WTC11 (cell line): ENCODE data around the gene AVP. TPM values are rescaled to one million over a fixed set of nuclear protein-coding genes. Genes with fewer than 3 reads are reported as not detected.

Experiments used
- ATAC-seq: fragments of 200-7000 bp; cut with Tn5 transposase; 2 replicates; pipeline ENCODE4 v1.10.0; 2021; ENCODE audit warnings: mild to moderate bottlenecking, moderate library complexity
- CTCF ChIA-PET: fragments of 300-600 bp; sonication (Branson Sonifier 250); formaldehyde crosslinking; loops from one replicate; lab custom pipeline; 2021; ENCODE audit warnings: antibody characterized with exemption; lab: Charles Lee
- POLR2A ChIA-PET: fragments of 350-600 bp; sonication (Branson Sonifier 250); formaldehyde crosslinking; loops from one replicate; lab custom pipeline; 2021; ENCODE audit warnings: antibody characterized with exemption; lab: Charles Lee
- DNase-seq: peaks from one replicate; pipeline ENCODE4 v3.0.0; 2021; ENCODE audit warnings: low spot score
- H3K27ac Mint-ChIP-seq: 2 replicates; pipeline ENCODE4 v1.8.0; 2021; ENCODE audit warnings: mixed read lengths
- H3K27me3 Mint-ChIP-seq: 2 replicates; pipeline ENCODE4 v1.8.0; 2021; ENCODE audit warnings: low read depth, mild to moderate bottlenecking, moderate library complexity, mixed read lengths
- H3K36me3 Mint-ChIP-seq: 2 replicates; pipeline ENCODE4 v1.8.0; 2021; ENCODE audit warnings: mixed read lengths
- H3K4me1 Mint-ChIP-seq: 2 replicates; pipeline ENCODE4 v1.8.0; 2022; ENCODE audit warnings: mixed read lengths
- H3K4me3 Mint-ChIP-seq: 2 replicates; pipeline ENCODE4 v1.8.0; 2021; ENCODE audit warnings: mild to moderate bottlenecking, moderate library complexity, mixed read lengths
- H3K9me3 Mint-ChIP-seq: 2 replicates; pipeline ENCODE4 v1.8.0; 2021; ENCODE audit warnings: mixed read lengths
- CREM ChIP-seq: sonication (generic); formaldehyde crosslinking; IDR thresholded peaks from 2 replicates; pipeline ENCODE4 v1.8.1; 2022; ENCODE audit warnings: mild to moderate bottlenecking, missing genetic modification reagents, moderate library complexity
- EMX1 ChIP-seq: fragments of 250-450 bp; sonication (Bioruptor Pico); IDR thresholded peaks from 2 replicates; pipeline ENCODE4 v1.8.0; 2021; ENCODE audit warnings: mild to moderate bottlenecking
- GRHL2 ChIP-seq: fragments of 250-450 bp; sonication (Bioruptor Pico); IDR thresholded peaks from 2 replicates; pipeline ENCODE4 v1.8.0; 2022; ENCODE audit warnings: mild to moderate bottlenecking, moderate library complexity; ENCODE audit not compliant: insufficient replicate concordance, severe bottlenecking
- HMGA2 ChIP-seq: fragments of 250-450 bp; sonication (Bioruptor Pico); IDR thresholded peaks from 2 replicates; pipeline ENCODE4 v1.4.0; 2021; ENCODE audit warnings: mild to moderate bottlenecking, moderate library complexity
- KAT7 ChIP-seq: sonication (generic); formaldehyde crosslinking; IDR thresholded peaks from 2 replicates; pipeline ENCODE4 v1.8.1; 2023; ENCODE audit warnings: missing genetic modification reagents, mild to moderate bottlenecking, borderline replicate concordance
- MXD4 ChIP-seq: fragments of 250-450 bp; sonication (Bioruptor Pico); IDR thresholded peaks from 2 replicates; pipeline ENCODE4 v1.8.0; 2021; ENCODE audit warnings: mild to moderate bottlenecking, moderate library complexity, borderline replicate concordance
- NFYB ChIP-seq: sonication (generic); formaldehyde crosslinking; conservative IDR thresholded peaks from 2 replicates; pipeline ENCODE4 v1.8.0; 2022; ENCODE audit warnings: low read depth, missing genetic modification reagents
- RORB ChIP-seq: fragments of 250-450 bp; sonication (Bioruptor Pico); IDR thresholded peaks from 2 replicates; pipeline ENCODE4 v1.9.0; 2021; ENCODE audit warnings: mild to moderate bottlenecking
- SMAD4 ChIP-seq: sonication (generic); formaldehyde crosslinking; IDR thresholded peaks from 2 replicates; pipeline ENCODE4 v1.8.0; 2022; ENCODE audit warnings: mild to moderate bottlenecking, missing genetic modification reagents
- SP1 ChIP-seq: sonication (generic); formaldehyde crosslinking; conservative IDR thresholded peaks from 2 replicates; pipeline ENCODE4 v1.8.1; 2022; ENCODE audit warnings: missing genetic modification reagents
- TCF7 ChIP-seq: sonication (generic); formaldehyde crosslinking; IDR thresholded peaks from 2 replicates; pipeline ENCODE4 v1.8.0; 2022; ENCODE audit warnings: mild to moderate bottlenecking, low read depth, missing genetic modification reagents, moderate library complexity
- ZNF138 ChIP-seq: sonication (generic); formaldehyde crosslinking; conservative IDR thresholded peaks from 2 replicates; pipeline ENCODE4 v1.8.1; 2022; ENCODE audit warnings: mild to moderate bottlenecking, moderate library complexity, missing genetic modification reagents
- total RNA-seq: library from RNA; stranded (reverse); gene quantifications from 3 replicates; pipeline ENCODE4 v1.2.3, GENCODE V29; 2021
- TF ChIP-seq, protein P1 (sequence below): sonication (generic); formaldehyde crosslinking; IDR thresholded peaks from 2 replicates; pipeline ENCODE4 v1.8.0; 2022; ENCODE audit warnings: mild to moderate bottlenecking, missing genetic modification reagents
- TF ChIP-seq, protein P2 (sequence below): fragments of 250-450 bp; sonication (Bioruptor Pico); IDR thresholded peaks from 2 replicates; pipeline ENCODE4 v1.8.0; 2021; ENCODE audit warnings: mild to moderate bottlenecking
- TF ChIP-seq, protein P3 (sequence below): fragments of 250-450 bp; sonication (Bioruptor Pico); IDR thresholded peaks from 2 replicates; pipeline ENCODE4 v1.9.0; 2021; ENCODE audit warnings: mild to moderate bottlenecking
- TF ChIP-seq, protein P4 (sequence below): sonication (generic); formaldehyde crosslinking; IDR thresholded peaks from 2 replicates; pipeline ENCODE4 v1.8.1; 2023; ENCODE audit warnings: mild to moderate bottlenecking, missing genetic modification reagents
- TF ChIP-seq, protein P5 (sequence below): sonication (generic); formaldehyde crosslinking; IDR thresholded peaks from 2 replicates; pipeline ENCODE4 v1.8.1; 2023; ENCODE audit warnings: mild to moderate bottlenecking, missing genetic modification reagents, moderate library complexity
- TF ChIP-seq, protein P6 (sequence below): sonication (generic); formaldehyde crosslinking; conservative IDR thresholded peaks from 2 replicates; pipeline ENCODE4 v1.8.1; 2022; ENCODE audit warnings: mild to moderate bottlenecking, missing genetic modification reagents
- TF ChIP-seq, protein P7 (sequence below): sonication (generic); formaldehyde crosslinking; IDR thresholded peaks from 2 replicates; pipeline ENCODE4 v1.8.1; 2023; ENCODE audit warnings: mild to moderate bottlenecking, missing genetic modification reagents, moderate library complexity
- TF ChIP-seq, protein P8 (sequence below): sonication (generic); formaldehyde crosslinking; IDR thresholded peaks from 2 replicates; pipeline ENCODE4 v1.8.0; 2022; ENCODE audit warnings: mild to moderate bottlenecking, missing genetic modification reagents
- TF ChIP-seq, protein P9 (sequence below): fragments of 250-450 bp; sonication (Bioruptor Pico); IDR thresholded peaks from 2 replicates; pipeline ENCODE4 v2.1.2; 2022; ENCODE audit warnings: mild to moderate bottlenecking, moderate library complexity
- TF ChIP-seq, protein P10 (sequence below): sonication (generic); formaldehyde crosslinking; IDR thresholded peaks from 2 replicates; pipeline ENCODE4 v1.8.0; 2022; ENCODE audit warnings: mild to moderate bottlenecking, missing genetic modification reagents

AVP gene
- total RNA-seq, 1 experiment from 2014 or later = 0.50 TPM

DNA sequence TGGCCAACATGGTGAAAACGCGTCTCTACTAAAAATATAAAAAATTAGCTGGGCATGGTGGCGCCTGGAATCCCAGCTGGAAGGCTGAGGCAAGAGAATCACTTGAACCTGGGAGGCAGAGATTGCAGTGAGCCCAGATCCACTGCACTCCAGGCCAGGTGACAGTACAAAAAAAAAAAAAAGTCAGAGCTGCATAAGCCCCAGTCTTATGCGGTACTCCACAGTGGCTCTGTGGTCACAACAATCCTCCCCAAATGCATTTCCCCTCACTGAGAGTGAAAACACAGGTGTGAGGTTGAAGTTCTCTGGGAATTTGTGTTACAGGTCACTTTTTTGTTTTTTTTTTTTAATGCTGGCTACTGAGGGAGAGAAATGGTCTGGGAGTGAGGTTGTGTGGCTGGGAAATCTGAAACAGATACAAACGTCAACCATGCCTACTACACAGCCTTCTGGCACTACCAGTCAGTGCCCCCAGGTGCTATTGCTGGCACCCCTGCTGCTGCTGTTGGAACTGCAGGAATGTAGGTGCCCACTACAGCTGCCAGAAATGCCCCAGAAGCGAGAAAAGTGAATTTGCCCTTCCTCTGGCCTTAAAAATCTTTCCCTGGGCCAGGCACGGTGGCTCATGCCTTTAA lies 33.0 kb downstream of the AVP start:
- ChIA-PET CTCF (interaction anchor here (0.6 to 1.2 kb wide), 3 partner anchors 18 to 384 kb away, joined by 3 to 4 read pairs (median 4); no protein-coding TSS in a partner anchor), POLR2A (no interaction called here)
- no peaks in the 10 kb centered on the region for H3K9me3 Mint-ChIP-seq
- no peaks in the 10 kb centered on the region for H3K27me3 Mint-ChIP-seq
- H3K4me1 Mint-ChIP-seq = peaks cover 6% of the 10 kb centered on the region
- no peak overlapping the region for H3K4me3 Mint-ChIP-seq
- H3K27ac Mint-ChIP-seq = no peak overlapping the region
- DNase-seq (no peak), ATAC-seq (no peak)
- peaks cover 26% of the 10 kb centered on the region for H3K36me3 Mint-ChIP-seq
- no peak for TF ChIP-seq RORB (CRISPR knock-in tag)
- TF ChIP-seq CREM (CRISPR knock-in tag) = no peak
- TF ChIP-seq EMX1 (CRISPR knock-in tag) = no peak
- TF ChIP-seq SMAD4 (CRISPR knock-in tag) = no peak
- TF ChIP-seq, protein P1, sequence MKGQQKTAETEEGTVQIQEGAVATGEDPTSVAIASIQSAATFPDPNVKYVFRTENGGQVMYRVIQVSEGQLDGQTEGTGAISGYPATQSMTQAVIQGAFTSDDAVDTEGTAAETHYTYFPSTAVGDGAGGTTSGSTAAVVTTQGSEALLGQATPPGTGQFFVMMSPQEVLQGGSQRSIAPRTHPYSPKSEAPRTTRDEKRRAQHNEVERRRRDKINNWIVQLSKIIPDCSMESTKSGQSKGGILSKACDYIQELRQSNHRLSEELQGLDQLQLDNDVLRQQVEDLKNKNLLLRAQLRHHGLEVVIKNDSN (CRISPR knock-in tag) = no peak
- TF ChIP-seq KAT7 (CRISPR knock-in tag) = no peak
- no peak for TF ChIP-seq MXD4
- TF ChIP-seq TCF7 = no peak

DNA sequence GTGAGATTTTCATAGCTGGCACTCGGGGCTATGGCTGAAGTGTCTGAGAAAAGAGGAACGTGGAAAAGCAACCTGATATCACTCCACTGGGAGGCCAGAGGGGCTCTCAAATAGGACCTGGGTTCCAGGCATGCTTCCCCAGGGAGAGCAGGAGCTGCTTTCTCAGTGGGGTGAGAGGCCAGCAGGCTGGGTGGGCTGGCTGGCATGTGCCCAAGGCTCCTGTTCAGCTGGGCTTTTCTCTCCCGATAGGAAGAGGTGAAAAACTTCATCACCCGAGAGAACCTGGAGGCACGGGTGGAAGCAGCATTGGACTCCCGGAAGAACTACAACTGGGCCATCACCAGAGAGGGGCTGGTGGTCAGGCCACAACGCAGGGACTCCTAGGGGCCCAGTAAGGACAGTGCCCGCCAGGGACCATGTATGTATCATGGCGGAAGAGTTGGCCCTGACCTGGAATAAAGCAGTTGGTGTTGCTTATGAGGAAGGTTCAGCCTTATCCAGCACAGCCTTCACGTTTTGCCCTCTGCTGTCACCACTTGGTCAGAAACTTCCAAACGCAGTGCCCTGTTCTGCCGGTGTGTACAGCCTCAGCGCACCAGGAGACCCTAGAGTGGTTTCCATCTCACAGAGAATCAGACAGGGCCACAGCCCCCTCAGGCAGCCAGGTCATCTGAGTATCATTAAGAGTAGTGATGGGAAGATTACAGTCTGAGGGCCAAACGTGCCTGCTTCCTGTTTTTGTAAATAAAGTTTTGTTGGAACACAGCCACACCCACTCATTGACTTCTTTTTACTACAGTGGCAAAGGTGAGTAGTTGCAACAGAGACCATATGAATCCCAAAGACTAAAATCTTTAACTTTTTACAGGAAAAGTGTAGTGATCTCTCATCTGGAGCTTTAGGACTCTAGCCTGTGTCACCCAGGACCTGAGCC lies 36.8 kb downstream of the AVP start:
- ChIA-PET CTCF (no interaction called here), POLR2A (interaction anchor here (1.0 kb wide), 1 partner anchor 282 kb away, joined by 3 read pairs; no protein-coding TSS in a partner anchor)
- Mint-ChIP-seq H3K9me3 (no peaks in the 10 kb centered on the region), H3K36me3 (peaks cover 27% of the 10 kb centered on the region), H3K4me3 (peak overlapping the region; percentile 80), H3K27me3 (no peaks in the 10 kb centered on the region), H3K4me1 (peaks cover 12% of the 10 kb centered on the region), H3K27ac (no peak overlapping the region)
- DNase-seq = no peak
- ATAC-seq = no peak
- no peak for TF ChIP-seq SP1 (CRISPR knock-in tag)
- TF ChIP-seq, protein P2, sequence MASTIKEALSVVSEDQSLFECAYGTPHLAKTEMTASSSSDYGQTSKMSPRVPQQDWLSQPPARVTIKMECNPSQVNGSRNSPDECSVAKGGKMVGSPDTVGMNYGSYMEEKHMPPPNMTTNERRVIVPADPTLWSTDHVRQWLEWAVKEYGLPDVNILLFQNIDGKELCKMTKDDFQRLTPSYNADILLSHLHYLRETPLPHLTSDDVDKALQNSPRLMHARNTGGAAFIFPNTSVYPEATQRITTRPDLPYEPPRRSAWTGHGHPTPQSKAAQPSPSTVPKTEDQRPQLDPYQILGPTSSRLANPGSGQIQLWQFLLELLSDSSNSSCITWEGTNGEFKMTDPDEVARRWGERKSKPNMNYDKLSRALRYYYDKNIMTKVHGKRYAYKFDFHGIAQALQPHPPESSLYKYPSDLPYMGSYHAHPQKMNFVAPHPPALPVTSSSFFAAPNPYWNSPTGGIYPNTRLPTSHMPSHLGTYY (CRISPR knock-in tag) = no peak
- TF ChIP-seq, protein P3, sequence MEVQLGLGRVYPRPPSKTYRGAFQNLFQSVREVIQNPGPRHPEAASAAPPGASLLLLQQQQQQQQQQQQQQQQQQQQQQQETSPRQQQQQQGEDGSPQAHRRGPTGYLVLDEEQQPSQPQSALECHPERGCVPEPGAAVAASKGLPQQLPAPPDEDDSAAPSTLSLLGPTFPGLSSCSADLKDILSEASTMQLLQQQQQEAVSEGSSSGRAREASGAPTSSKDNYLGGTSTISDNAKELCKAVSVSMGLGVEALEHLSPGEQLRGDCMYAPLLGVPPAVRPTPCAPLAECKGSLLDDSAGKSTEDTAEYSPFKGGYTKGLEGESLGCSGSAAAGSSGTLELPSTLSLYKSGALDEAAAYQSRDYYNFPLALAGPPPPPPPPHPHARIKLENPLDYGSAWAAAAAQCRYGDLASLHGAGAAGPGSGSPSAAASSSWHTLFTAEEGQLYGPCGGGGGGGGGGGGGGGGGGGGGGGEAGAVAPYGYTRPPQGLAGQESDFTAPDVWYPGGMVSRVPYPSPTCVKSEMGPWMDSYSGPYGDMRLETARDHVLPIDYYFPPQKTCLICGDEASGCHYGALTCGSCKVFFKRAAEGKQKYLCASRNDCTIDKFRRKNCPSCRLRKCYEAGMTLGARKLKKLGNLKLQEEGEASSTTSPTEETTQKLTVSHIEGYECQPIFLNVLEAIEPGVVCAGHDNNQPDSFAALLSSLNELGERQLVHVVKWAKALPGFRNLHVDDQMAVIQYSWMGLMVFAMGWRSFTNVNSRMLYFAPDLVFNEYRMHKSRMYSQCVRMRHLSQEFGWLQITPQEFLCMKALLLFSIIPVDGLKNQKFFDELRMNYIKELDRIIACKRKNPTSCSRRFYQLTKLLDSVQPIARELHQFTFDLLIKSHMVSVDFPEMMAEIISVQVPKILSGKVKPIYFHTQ (CRISPR knock-in tag) = no peak
- TF ChIP-seq, protein P4, sequence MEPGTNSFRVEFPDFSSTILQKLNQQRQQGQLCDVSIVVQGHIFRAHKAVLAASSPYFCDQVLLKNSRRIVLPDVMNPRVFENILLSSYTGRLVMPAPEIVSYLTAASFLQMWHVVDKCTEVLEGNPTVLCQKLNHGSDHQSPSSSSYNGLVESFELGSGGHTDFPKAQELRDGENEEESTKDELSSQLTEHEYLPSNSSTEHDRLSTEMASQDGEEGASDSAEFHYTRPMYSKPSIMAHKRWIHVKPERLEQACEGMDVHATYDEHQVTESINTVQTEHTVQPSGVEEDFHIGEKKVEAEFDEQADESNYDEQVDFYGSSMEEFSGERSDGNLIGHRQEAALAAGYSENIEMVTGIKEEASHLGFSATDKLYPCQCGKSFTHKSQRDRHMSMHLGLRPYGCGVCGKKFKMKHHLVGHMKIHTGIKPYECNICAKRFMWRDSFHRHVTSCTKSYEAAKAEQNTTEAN = no peak
- no peak for TF ChIP-seq NFYB (CRISPR knock-in tag)
- TF ChIP-seq HMGA2 (CRISPR knock-in tag) = no peak
- TF ChIP-seq, protein P5, sequence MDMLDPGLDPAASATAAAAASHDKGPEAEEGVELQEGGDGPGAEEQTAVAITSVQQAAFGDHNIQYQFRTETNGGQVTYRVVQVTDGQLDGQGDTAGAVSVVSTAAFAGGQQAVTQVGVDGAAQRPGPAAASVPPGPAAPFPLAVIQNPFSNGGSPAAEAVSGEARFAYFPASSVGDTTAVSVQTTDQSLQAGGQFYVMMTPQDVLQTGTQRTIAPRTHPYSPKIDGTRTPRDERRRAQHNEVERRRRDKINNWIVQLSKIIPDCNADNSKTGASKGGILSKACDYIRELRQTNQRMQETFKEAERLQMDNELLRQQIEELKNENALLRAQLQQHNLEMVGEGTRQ (CRISPR knock-in tag) = no peak
- TF ChIP-seq, protein P6, sequence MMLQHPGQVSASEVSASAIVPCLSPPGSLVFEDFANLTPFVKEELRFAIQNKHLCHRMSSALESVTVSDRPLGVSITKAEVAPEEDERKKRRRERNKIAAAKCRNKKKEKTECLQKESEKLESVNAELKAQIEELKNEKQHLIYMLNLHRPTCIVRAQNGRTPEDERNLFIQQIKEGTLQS (CRISPR knock-in tag) = no peak
- TF ChIP-seq, protein P7, sequence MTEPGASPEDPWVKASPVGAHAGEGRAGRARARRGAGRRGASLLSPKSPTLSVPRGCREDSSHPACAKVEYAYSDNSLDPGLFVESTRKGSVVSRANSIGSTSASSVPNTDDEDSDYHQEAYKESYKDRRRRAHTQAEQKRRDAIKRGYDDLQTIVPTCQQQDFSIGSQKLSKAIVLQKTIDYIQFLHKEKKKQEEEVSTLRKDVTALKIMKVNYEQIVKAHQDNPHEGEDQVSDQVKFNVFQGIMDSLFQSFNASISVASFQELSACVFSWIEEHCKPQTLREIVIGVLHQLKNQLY = no peak
- TF ChIP-seq, protein P8, sequence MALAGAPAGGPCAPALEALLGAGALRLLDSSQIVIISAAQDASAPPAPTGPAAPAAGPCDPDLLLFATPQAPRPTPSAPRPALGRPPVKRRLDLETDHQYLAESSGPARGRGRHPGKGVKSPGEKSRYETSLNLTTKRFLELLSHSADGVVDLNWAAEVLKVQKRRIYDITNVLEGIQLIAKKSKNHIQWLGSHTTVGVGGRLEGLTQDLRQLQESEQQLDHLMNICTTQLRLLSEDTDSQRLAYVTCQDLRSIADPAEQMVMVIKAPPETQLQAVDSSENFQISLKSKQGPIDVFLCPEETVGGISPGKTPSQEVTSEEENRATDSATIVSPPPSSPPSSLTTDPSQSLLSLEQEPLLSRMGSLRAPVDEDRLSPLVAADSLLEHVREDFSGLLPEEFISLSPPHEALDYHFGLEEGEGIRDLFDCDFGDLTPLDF (CRISPR knock-in tag) = no peak
- TF ChIP-seq ZNF138 (CRISPR knock-in tag) = no peak
- no peak for TF ChIP-seq GRHL2 (CRISPR knock-in tag)
- TF ChIP-seq KAT7 (CRISPR knock-in tag) = no peak
- TF ChIP-seq, protein P9, sequence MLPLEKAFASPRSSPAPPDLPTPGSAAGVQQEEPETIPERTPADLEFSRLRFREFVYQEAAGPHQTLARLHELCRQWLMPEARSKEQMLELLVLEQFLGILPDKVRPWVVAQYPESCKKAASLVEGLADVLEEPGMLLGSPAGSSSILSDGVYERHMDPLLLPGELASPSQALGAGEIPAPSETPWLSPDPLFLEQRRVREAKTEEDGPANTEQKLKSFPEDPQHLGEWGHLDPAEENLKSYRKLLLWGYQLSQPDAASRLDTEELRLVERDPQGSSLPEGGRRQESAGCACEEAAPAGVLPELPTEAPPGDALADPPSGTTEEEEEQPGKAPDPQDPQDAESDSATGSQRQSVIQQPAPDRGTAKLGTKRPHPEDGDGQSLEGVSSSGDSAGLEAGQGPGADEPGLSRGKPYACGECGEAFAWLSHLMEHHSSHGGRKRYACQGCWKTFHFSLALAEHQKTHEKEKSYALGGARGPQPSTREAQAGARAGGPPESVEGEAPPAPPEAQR = no peak
- TF ChIP-seq, protein P10, sequence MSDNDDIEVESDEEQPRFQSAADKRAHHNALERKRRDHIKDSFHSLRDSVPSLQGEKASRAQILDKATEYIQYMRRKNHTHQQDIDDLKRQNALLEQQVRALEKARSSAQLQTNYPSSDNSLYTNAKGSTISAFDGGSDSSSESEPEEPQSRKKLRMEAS (CRISPR knock-in tag) = no peak
